Body of pancreas (tissue), 4 donors: ENCODE results near the gene PTH2R. TPM values are rescaled to one million over a fixed set of nuclear protein-coding genes. Genes with fewer than 3 reads are reported as not detected.
"Not testable (repeated sequence)": the region's sequence is repeated elsewhere in the genome, so short reads cannot be mapped to it uniquely, and the experiment has no call there.

ENCODE experiments used
- ATAC-seq: fragments of 150-250 bp; one replicate; pipeline ENCODE4 v1.9.1; 2016
- DNase-seq, 4 donors: peaks; one replicate each; pipeline ENCODE4 v3.0.0-alpha.2; 2019
- H3K27ac ChIP-seq, 4 donors: fragments of 200-600 bp; sonication (generic); 1 replicate in 3 of 4; 2 replicates in 1 of 4; pipeline versions ENCODE4 v1.5.1 to v1.6.1; 2016 to 2019; ENCODE audit warnings: mild to moderate bottlenecking in 1 of 4, mixed read lengths in 1 of 4, moderate library complexity in 1 of 4
- H3K27me3 ChIP-seq, 2 donors: fragments of 200-600 bp; sonication (generic); one replicate each; pipeline ENCODE4 v1.6.0; 2016; ENCODE audit warnings: mild to moderate bottlenecking in 1 of 2
- H3K36me3 ChIP-seq, 2 donors: fragments of 200-600 bp; sonication (generic); replicated peaks in 1 of 2; 2 replicates each; pipeline ENCODE4 v1.5.1; 2016; ENCODE audit warnings: low read depth in 2 of 2; ENCODE audit not compliant: insufficient read depth in 1 of 2
- H3K4me1 ChIP-seq: fragments of 200-600 bp; sonication (generic); one replicate; pipeline ENCODE4 v1.6.0; 2016
- H3K4me3 ChIP-seq, 2 donors: fragments of 200-600 bp; sonication (generic); 1 replicate in 1 of 2; 2 replicates in 1 of 2; pipeline ENCODE4 v1.5.1; 2016 to 2019
- H3K9me3 ChIP-seq, 3 donors: fragments of 200-600 bp; sonication (generic); 1 replicate in 2 of 3; 2 replicates in 1 of 3; pipeline ENCODE4 v1.5.1; 2016
- POLR2A ChIP-seq, 3 donors: fragments of 450-650 bp; IDR thresholded peaks; one replicate each; pipeline ENCODE4 v1.6.1; 2016; ENCODE audit warnings: antibody characterized with exemption in 3 of 3, mild to moderate bottlenecking in 2 of 3
- WGBS, 2 donors: methylation state at CpG; one replicate each; pipeline ENCODE4 v1.1.5; 2017; 5-methylcytosine and 5-hydroxymethylcytosine counted together
- intact Hi-C: fragments of 100-400 bp; cut with DNase I; formaldehyde crosslinking; loops from one replicate; pipeline ENCODE4 v1.15.1; 2023
- total RNA-seq, 2 donors: library from RNA; depleted of rRNA; stranded (reverse); fragments of >200 nt; gene quantifications; one replicate each; pipeline ENCODE4 v1.1.0, GENCODE V29; 2016
- TF ChIP-seq, protein P1 (sequence below), 7 experiments: fragments of 450-650 bp in 4 of 7; fragments of 200-600 bp in 3 of 7; sonication (generic) in 3 of 7; IDR thresholded peaks; one replicate each; pipeline ENCODE4 v1.5.1; 2016 to 2019; ENCODE audit warnings: antibody characterized with exemption in 7 of 7

The PTH2R gene
- total RNA-seq, 2 donors from 2014 or later: 0.78 TPM; not detected in 1

DNA sequence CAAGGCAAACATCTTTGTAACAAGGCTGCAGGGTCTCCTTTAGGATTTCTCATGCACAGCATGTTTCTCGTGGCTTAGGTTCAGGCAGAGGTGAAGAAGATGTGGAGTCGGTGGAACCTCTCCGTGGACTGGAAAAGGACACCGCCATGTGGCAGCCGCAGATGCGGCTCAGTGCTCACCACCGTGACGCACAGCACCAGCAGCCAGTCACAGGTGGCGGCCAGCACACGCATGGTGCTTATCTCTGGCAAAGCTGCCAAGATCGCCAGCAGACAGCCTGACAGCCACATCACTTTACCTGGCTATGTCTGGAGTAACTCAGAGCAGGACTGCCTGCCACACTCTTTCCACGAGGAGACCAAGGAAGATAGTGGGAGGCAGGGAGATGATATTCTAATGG is 86.6 kb downstream of the PTH2R start:
- 87 to 88% methylated on average over 11 to 12 of the region's 12 CpGs for WGBS, 2 donors
- intact Hi-C loops: no loop called here
- H3K9me3 ChIP-seq: no peaks in the 10 kb centered on the region
- H3K4me3 ChIP-seq: no peak overlapping the region
- H3K27ac ChIP-seq: no peak overlapping the region
- H3K27me3 ChIP-seq: no peaks in the 10 kb centered on the region
- H3K4me1 ChIP-seq: peaks cover 19% of the 10 kb centered on the region
- ATAC-seq (no peak), DNase-seq (no peak)
- no peaks in the 10 kb centered on the region for H3K36me3 ChIP-seq
- TF ChIP-seq, protein P1, sequence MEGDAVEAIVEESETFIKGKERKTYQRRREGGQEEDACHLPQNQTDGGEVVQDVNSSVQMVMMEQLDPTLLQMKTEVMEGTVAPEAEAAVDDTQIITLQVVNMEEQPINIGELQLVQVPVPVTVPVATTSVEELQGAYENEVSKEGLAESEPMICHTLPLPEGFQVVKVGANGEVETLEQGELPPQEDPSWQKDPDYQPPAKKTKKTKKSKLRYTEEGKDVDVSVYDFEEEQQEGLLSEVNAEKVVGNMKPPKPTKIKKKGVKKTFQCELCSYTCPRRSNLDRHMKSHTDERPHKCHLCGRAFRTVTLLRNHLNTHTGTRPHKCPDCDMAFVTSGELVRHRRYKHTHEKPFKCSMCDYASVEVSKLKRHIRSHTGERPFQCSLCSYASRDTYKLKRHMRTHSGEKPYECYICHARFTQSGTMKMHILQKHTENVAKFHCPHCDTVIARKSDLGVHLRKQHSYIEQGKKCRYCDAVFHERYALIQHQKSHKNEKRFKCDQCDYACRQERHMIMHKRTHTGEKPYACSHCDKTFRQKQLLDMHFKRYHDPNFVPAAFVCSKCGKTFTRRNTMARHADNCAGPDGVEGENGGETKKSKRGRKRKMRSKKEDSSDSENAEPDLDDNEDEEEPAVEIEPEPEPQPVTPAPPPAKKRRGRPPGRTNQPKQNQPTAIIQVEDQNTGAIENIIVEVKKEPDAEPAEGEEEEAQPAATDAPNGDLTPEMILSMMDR (IDR thresholded peaks at IDR 0.05): no peak
- no peak for TF ChIP-seq POLR2A (IDR thresholded peaks at IDR 0.05)

GRCh38 chr2:208496129-208496528 is 89.5 kb downstream of the PTH2R start:
- WGBS, 2 donors: 69 to 79% methylated on average over 2 of the region's 2 CpGs
- intact Hi-C loops: no loop called here

GRCh38 chr2:208501206-208501605 is 94.6 kb downstream of the PTH2R start:
- Histone ChIP-seq H3K4me1 (no peaks in the 10 kb centered on the region), H3K4me3 (no peak overlapping the region), H3K9me3 (no peaks in the 10 kb centered on the region), H3K36me3 (no peaks in the 10 kb centered on the region), H3K27ac (no peak overlapping the region), H3K27me3 (no peaks in the 10 kb centered on the region)
- DNase-seq: no peak
- intact Hi-C loops: no loop called here
- ATAC-seq: no peak
- TF ChIP-seq POLR2A (IDR thresholded peaks at IDR 0.05): no peak
- TF ChIP-seq, protein P1 (IDR thresholded peaks at IDR 0.05): no peak
- WGBS, 2 donors: 25 to 39% methylated on average over 7 of the region's 7 CpGs

More at GRCh38 chr2:208496129-208496528, 89.5 kb downstream of the PTH2R start:
- no peaks in the 10 kb centered on the region for H3K27me3 ChIP-seq
- H3K36me3 ChIP-seq: no peaks in the 10 kb centered on the region
- no peaks in the 10 kb centered on the region for H3K9me3 ChIP-seq
- no peak overlapping the region for H3K4me3 ChIP-seq
- H3K4me1 ChIP-seq: no peaks in the 10 kb centered on the region
- TF ChIP-seq, protein P1 (IDR thresholded peaks at IDR 0.05): no peak
- TF ChIP-seq POLR2A (IDR thresholded peaks at IDR 0.05): no peak
- H3K27ac ChIP-seq: no peak overlapping the region
- DNase-seq (no peak), ATAC-seq (no peak)

DNA sequence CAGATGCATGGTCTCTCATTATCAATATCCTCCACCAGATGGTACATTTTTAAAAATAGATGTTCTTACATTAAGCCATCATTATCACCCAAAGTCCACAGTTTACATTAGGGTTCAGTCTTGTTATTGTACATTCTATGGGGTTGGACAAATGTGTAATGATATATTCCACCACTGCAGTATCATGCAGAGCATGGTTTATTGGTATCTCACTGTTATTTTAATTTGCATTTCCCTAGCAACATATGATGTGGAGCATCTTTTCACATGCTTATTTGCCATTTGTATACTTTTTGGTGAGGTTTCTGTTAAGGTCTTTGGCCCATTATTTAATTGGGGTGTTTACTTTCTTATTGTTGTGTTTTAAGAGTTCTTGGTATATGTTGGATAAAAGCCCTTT is 95.7 kb downstream of the PTH2R start:
- intact Hi-C loops: no loop called here
- H3K27me3 ChIP-seq: no peaks in the 10 kb centered on the region
- H3K27ac ChIP-seq: no peak overlapping the region
- ATAC-seq: no peak
- TF ChIP-seq, protein P1 (IDR thresholded peaks at IDR 0.05): no peak
- no peak for TF ChIP-seq POLR2A (IDR thresholded peaks at IDR 0.05)
- no peaks in the 10 kb centered on the region for H3K36me3 ChIP-seq
- no peak overlapping the region for H3K4me3 ChIP-seq
- H3K9me3 ChIP-seq: no peaks in the 10 kb centered on the region
- DNase-seq: no peak
- no peaks in the 10 kb centered on the region for H3K4me1 ChIP-seq

GRCh38 chr2:208505365-208505764 is 98.8 kb downstream of the PTH2R start:
- H3K4me3 ChIP-seq, H3K27me3 ChIP-seq, ATAC-seq, H3K9me3 ChIP-seq, intact Hi-C loops, H3K27ac ChIP-seq, H3K4me1 ChIP-seq, H3K36me3 ChIP-seq, DNase-seq: not testable (repeated sequence)
- WGBS, 2 donors: 79 to 92% methylated on average over 3 of the region's 3 CpGs
